ENCODE measurements around the gene SLC13A2.
"Not testable (repeated sequence)": the region's sequence is repeated elsewhere in the genome, so short reads cannot be mapped to it uniquely, and the experiment has no call there.

Gene SLC13A2

DNA sequence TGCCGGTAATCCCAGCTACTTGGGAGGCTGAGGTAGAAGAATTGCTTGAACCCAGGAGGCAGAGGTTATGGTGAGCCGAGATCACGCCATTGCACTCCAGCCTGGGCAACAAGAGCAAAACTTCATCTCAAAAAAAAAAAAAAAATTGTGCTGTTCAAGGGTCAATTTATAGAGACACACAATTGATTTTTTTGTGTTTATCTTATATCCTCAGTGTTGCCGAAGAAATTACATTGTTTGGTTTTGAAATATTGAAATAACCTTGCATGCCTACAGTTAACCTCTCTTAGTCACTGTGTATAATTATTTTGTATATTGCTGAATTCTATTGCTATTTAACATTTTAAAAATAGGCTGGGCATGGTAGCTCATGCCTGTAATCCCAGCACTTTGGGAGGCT is 45.5 kb upstream of the SLC13A2 start:
- H3K4me3 ChIP-seq (ENCODE audit: low read depth, low read length); H3K9me3 ChIP-seq (ENCODE audit: control insufficient read depth, insufficient read depth, low read depth, low read length); H3K27ac ChIP-seq (ENCODE audit: extremely low read depth, low read depth, low read length); POLR2A ChIA-PET; H3K4me1 ChIP-seq (ENCODE audit: control insufficient read depth, insufficient read depth, low read length); H3K36me3 ChIP-seq (ENCODE audit: control insufficient read depth in 2 of 2, insufficient read depth in 1 of 2, low read length in 2 of 2): not testable (repeated sequence)
- CTCF ChIA-PET, result interaction anchor here (0.6 to 8.9 kb wide), 2 partner anchors 11 to 19 kb away, joined by 3 to 42 read pairs; no protein-coding TSS in a partner anchor

DNA sequence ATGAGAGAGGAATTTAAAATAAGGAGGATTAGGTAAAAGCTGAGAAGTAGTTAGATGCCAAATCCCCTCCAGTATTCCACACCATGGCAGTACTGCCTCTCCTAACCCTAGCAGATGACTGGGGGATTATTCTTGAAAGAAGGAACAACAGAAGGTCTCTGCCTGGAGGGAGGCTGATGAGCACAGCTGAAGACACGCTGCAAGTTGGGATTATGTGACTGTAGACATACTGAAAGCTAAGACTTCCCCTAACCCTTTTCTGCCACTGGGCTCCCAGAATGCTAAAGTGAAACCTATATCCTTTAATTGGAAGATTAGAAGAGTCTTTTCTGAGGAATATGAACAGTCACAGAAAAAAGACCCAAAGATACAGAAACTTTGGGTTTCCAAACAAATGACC is 39.7 kb upstream of the SLC13A2 start:
- TF ChIP-seq GLI4 (tag by site-specific recombination; IDR thresholded peaks at IDR 0.05) (no peak), SALL2 (tag by site-specific recombination; IDR thresholded peaks at IDR 0.05; ENCODE audit: borderline replicate concordance) (no peak), ZNF211 (tag by site-specific recombination; IDR thresholded peaks at IDR 0.05; ENCODE audit: low read depth) (no peak)
- ChIA-PET POLR2A (interaction anchor here (0.8 kb wide), 1 partner anchor 33 kb away, joined by 6 read pairs; no protein-coding TSS in a partner anchor), CTCF (interaction anchor here (0.6 to 8.9 kb wide), 2 partner anchors 17 to 871 kb away, joined by 3 to 42 read pairs; no protein-coding TSS in a partner anchor)
- no peaks in the 10 kb centered on the region; the same call in 1 of the 2 replicates for H3K4me1 ChIP-seq (ENCODE audit: control insufficient read depth, insufficient read depth, low read length)
- no peaks in the 10 kb centered on the region for H3K36me3 ChIP-seq (ENCODE audit: control insufficient read depth in 2 of 2, insufficient read depth in 1 of 2, low read length in 2 of 2)
- H3K27ac ChIP-seq (ENCODE audit: extremely low read depth, low read depth, low read length), result no peak overlapping the region
- H3K9me3 ChIP-seq (ENCODE audit: control insufficient read depth, insufficient read depth, low read depth, low read length), result no peaks in the 10 kb centered on the region
- no peak overlapping the region for H3K4me3 ChIP-seq (ENCODE audit: low read depth, low read length)

DNA sequence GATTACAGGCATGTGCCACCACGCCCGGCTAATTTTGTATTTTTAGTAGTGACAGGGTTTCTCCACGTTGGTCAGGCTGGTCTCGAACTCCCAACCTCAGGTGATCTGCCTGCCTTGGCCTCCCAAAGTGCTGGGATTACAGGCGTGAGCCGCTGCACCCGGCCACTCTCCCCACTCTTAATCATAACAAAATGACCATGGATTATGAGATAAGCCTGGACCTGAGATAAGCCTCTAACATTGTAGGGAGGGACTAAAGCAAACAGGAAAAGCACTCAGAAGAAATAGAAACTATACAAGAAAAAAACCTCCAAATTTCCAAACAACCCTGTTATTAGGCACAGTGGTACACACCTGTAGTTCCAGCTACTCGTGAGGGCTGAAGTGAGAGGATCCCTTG is 39.1 kb upstream of the SLC13A2 start:
- H3K36me3 ChIP-seq (ENCODE audit: control insufficient read depth in 2 of 2, insufficient read depth in 1 of 2, low read length in 2 of 2); H3K27ac ChIP-seq (ENCODE audit: extremely low read depth, low read depth, low read length); H3K4me3 ChIP-seq (ENCODE audit: low read depth, low read length); H3K4me1 ChIP-seq (ENCODE audit: control insufficient read depth, insufficient read depth, low read length); H3K9me3 ChIP-seq (ENCODE audit: control insufficient read depth, insufficient read depth, low read depth, low read length); POLR2A ChIA-PET: not testable (repeated sequence)
- CTCF ChIA-PET, result interaction anchor here (1.5 to 8.9 kb wide), 2 partner anchors 11 to 17 kb away, joined by 7 to 42 read pairs; no protein-coding TSS in a partner anchor
- 0 out of 2 replicates have a peak, but pooled peaks have one; percentile 43 for TF ChIP-seq ZNF121 (tag by site-specific recombination; IDR thresholded peaks at IDR 0.05)

DNA sequence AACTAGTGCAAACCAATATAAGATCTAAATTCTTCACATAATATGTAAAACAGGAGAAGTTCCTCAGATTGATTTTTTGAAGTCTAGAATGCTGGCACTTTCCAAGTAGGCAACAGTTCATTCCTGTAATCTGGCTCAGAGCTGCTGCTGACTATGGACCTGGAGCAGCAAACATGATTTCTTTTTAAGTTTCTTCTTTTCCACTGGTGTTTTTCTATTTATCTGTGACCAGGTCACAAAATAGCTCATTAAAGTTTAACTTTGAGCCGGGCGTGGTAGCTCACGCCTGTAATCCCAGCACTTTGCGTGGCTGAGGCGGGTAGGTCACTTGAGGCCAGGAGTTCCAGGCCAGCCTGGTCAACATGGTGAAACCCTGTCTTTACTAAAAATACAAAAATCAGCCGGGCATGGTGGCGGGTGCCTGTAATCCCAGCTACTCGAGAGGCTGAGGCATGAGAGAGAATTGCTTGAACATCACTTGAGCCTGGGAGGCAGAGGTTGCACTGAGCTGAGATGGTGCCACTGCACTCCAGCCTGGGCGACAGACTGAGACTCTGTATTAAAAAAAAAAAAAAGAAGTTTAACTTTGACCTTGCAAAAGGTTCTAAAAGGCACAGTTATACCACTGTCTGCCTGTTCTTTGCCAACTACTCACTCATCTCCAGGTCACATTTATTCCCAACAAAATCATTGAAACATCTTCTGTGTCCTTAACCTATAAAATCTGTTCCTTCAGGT is 29.4 kb upstream of the SLC13A2 start:
- H3K36me3 ChIP-seq (ENCODE audit: control insufficient read depth in 2 of 2, insufficient read depth in 1 of 2, low read length in 2 of 2), result no peaks in the 10 kb centered on the region
- ChIA-PET CTCF (interaction anchor here (0.6 to 2.2 kb wide), 3 partner anchors 27 to 146 kb away, joined by 3 to 12 read pairs (median 3); no protein-coding TSS in a partner anchor), POLR2A (no interaction called here)
- no peaks in the 10 kb centered on the region for H3K9me3 ChIP-seq (ENCODE audit: control insufficient read depth, insufficient read depth, low read depth, low read length)
- no peak overlapping the region for H3K27ac ChIP-seq (ENCODE audit: extremely low read depth, low read depth, low read length)
- H3K4me3 ChIP-seq (ENCODE audit: low read depth, low read length), result no peak overlapping the region
- H3K4me1 ChIP-seq (ENCODE audit: control insufficient read depth, insufficient read depth, low read length), result no peaks in the 10 kb centered on the region
- TF ChIP-seq, protein P1, sequence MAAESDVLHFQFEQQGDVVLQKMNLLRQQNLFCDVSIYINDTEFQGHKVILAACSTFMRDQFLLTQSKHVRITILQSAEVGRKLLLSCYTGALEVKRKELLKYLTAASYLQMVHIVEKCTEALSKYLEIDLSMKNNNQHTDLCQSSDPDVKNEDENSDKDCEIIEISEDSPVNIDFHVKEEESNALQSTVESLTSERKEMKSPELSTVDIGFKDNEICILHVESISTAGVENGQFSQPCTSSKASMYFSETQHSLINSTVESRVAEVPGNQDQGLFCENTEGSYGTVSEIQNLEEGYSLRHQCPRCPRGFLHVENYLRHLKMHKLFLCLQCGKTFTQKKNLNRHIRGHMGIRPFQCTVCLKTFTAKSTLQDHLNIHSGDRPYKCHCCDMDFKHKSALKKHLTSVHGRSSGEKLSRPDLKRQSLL (tag by site-specific recombination; IDR thresholded peaks at IDR 0.05), result no peak
- TF ChIP-seq MYNN (tag by site-specific recombination; IDR thresholded peaks at IDR 0.05; ENCODE audit: borderline replicate concordance), result no peak
- TF ChIP-seq HOXD13 (CRISPR knock-in tag; IDR thresholded peaks at IDR 0.05; ENCODE audit: borderline replicate concordance), result no peak
- no peak for TF ChIP-seq BCL11A (tag by site-specific recombination; IDR thresholded peaks at IDR 0.05; ENCODE audit: low read depth)
- TF ChIP-seq, protein P2, sequence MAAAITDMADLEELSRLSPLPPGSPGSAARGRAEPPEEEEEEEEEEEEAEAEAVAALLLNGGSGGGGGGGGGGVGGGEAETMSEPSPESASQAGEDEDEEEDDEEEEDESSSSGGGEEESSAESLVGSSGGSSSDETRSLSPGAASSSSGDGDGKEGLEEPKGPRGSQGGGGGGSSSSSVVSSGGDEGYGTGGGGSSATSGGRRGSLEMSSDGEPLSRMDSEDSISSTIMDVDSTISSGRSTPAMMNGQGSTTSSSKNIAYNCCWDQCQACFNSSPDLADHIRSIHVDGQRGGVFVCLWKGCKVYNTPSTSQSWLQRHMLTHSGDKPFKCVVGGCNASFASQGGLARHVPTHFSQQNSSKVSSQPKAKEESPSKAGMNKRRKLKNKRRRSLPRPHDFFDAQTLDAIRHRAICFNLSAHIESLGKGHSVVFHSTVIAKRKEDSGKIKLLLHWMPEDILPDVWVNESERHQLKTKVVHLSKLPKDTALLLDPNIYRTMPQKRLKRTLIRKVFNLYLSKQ (tag by site-specific recombination; IDR thresholded peaks at IDR 0.05; ENCODE audit: borderline replicate concordance), result no peak
- TF ChIP-seq ZNF133 (tag by site-specific recombination; IDR thresholded peaks at IDR 0.05), result no peak
- TF ChIP-seq, protein P3, sequence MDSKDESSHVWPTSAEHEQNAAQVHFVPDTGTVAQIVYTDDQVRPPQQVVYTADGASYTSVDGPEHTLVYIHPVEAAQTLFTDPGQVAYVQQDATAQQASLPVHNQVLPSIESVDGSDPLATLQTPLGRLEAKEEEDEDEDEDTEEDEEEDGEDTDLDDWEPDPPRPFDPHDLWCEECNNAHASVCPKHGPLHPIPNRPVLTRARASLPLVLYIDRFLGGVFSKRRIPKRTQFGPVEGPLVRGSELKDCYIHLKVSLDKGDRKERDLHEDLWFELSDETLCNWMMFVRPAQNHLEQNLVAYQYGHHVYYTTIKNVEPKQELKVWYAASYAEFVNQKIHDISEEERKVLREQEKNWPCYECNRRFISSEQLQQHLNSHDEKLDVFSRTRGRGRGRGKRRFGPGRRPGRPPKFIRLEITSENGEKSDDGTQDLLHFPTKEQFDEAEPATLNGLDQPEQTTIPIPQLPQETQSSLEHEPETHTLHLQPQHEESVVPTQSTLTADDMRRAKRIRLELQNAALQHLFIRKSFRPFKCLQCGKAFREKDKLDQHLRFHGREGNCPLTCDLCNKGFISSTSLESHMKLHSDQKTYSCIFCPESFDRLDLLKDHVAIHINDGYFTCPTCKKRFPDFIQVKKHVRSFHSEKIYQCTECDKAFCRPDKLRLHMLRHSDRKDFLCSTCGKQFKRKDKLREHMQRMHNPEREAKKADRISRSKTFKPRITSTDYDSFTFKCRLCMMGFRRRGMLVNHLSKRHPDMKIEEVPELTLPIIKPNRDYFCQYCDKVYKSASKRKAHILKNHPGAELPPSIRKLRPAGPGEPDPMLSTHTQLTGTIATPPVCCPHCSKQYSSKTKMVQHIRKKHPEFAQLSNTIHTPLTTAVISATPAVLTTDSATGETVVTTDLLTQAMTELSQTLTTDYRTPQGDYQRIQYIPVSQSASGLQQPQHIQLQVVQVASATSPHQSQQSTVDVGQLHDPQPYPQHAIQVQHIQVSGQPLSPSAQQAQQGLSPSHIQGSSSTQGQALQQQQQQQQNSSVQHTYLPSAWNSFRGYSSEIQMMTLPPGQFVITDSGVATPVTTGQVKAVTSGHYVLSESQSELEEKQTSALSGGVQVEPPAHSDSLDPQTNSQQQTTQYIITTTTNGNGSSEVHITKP (tag by site-specific recombination; IDR thresholded peaks at IDR 0.05), result no peak
- TF ChIP-seq ZNF10 (tag by site-specific recombination; IDR thresholded peaks at IDR 0.05), result no peak
- TF ChIP-seq ZNF48 (tag by site-specific recombination; IDR thresholded peaks at IDR 0.05), result no peak
- TF ChIP-seq, protein P4, sequence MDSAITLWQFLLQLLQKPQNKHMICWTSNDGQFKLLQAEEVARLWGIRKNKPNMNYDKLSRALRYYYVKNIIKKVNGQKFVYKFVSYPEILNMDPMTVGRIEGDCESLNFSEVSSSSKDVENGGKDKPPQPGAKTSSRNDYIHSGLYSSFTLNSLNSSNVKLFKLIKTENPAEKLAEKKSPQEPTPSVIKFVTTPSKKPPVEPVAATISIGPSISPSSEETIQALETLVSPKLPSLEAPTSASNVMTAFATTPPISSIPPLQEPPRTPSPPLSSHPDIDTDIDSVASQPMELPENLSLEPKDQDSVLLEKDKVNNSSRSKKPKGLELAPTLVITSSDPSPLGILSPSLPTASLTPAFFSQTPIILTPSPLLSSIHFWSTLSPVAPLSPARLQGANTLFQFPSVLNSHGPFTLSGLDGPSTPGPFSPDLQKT (IDR thresholded peaks at IDR 0.05; ENCODE audit: borderline replicate concordance, low read depth, low read length), result no peak
- TF ChIP-seq ZNF544 (tag by site-specific recombination; IDR thresholded peaks at IDR 0.05), result no peak
- TF ChIP-seq ZNF140 (tag by site-specific recombination; IDR thresholded peaks at IDR 0.05), result no peak

All from HEK293 (cell line).